Sigmoid colon (tissue), 7 donors: Measurements from ENCODE around the gene CCDC69. TPM values are rescaled to one million over a fixed set of nuclear protein-coding genes. Genes with fewer than 3 reads are reported as not detected.

Experiments
- DNase-seq: peaks from one replicate; pipeline ENCODE4 v3.0.0-alpha.2; 2019
- H3K27ac ChIP-seq, 4 donors: fragments of 200-600 bp; sonication (generic); one replicate each; pipeline ENCODE4 v1.5.1; 2016 to 2019; ENCODE audit warnings: mild to moderate bottlenecking in 1 of 4
- H3K27me3 ChIP-seq, 3 donors: fragments of 200-600 bp; sonication (generic); one replicate each; pipeline ENCODE4 v1.5.1; 2019; ENCODE audit warnings: mild to moderate bottlenecking in 1 of 3
- H3K36me3 ChIP-seq, 4 donors: fragments of 200-600 bp; sonication (generic); one replicate each; pipeline ENCODE4 v1.5.1; 2016 to 2019
- H3K4me1 ChIP-seq, 4 donors: fragments of 200-600 bp; sonication (generic); one replicate each; pipeline ENCODE4 v1.5.1; 2017 to 2019
- H3K4me3 ChIP-seq, 4 donors: fragments of 200-600 bp; sonication (generic); one replicate each; pipeline ENCODE4 v1.5.1; 2017 to 2019; ENCODE audit warnings: mild to moderate bottlenecking in 2 of 4, moderate library complexity in 1 of 4
- H3K9me3 ChIP-seq, 4 donors: fragments of 200-600 bp in 3 of 4; sonication (generic) in 3 of 4; one replicate each; pipeline versions ENCODE4 v1.5.1 to v1.6.1; 2013 to 2019
- CTCF ChIP-seq, 4 experiments: fragments of 450-650 bp in 3 of 4; fragments of 200-600 bp in 1 of 4; IDR thresholded peaks; one replicate each; pipeline ENCODE4 v1.5.1; 2016 to 2019; ENCODE audit warnings: antibody characterized with exemption in 4 of 4, mild to moderate bottlenecking in 3 of 4, moderate library complexity in 2 of 4
- EP300 ChIP-seq, 4 donors: sonication (generic); formaldehyde crosslinking; IDR thresholded peaks; one replicate each; pipeline ENCODE4 v1.6.1; 2017; ENCODE audit warnings: antibody characterized with exemption in 4 of 4
- POLR2A ChIP-seq, 2 donors: fragments of 450-650 bp; IDR thresholded peaks; one replicate each; pipeline ENCODE4 v1.6.1; 2016; ENCODE audit warnings: antibody characterized with exemption in 2 of 2, mild to moderate bottlenecking in 2 of 2, moderate library complexity in 2 of 2
- POLR2AphosphoS5 ChIP-seq, 4 donors: sonication (generic); formaldehyde crosslinking; IDR thresholded peaks; one replicate each; pipeline ENCODE4 v1.6.1; 2017; ENCODE audit warnings: antibody characterized with exemption in 4 of 4
- WGBS, 2 donors: extraction: QIAGEN DNeasy Blood & Tissue Kit; methylation state at CpG; one replicate each; pipeline ENCODE4 v1.1.7; 2013; 5-methylcytosine and 5-hydroxymethylcytosine counted together
- intact Hi-C: fragments of 100-400 bp; cut with DNase I; formaldehyde crosslinking; loops from one replicate; pipeline ENCODE4 v1.15.1; 2023
- polyA plus RNA-seq, 3 donors: library from polyadenylated mRNA; stranded (reverse); fragments of 200-250 nt; gene quantifications; one replicate each; pipeline ENCODE4 v1.2.3, GENCODE V29; 2013
- total RNA-seq, 4 donors: library from RNA; depleted of rRNA; stranded (reverse); fragments of >200 nt; gene quantifications; one replicate each; pipeline ENCODE4 v1.1.0, GENCODE V29; 2016
- donor health status: healthy with polysubstance abuse.
- donor health status: Bipolar disorder and iron deficiency.
- donor health status: healthy.

Gene CCDC69
- total and polyA plus RNA-seq, 7 donors: 6.0 to 342 (median 199) TPM

- H3K4me3 ChIP-seq: no peak overlapping the region
- H3K27me3 ChIP-seq: no peaks in the 10 kb centered on the region
- DNase-seq: no peak
- peaks cover 0 to 43% (median 3%) of the 10 kb centered on the region in 4 donors for H3K36me3 ChIP-seq
- TF ChIP-seq POLR2A (IDR thresholded peaks at IDR 0.05): no peak
- TF ChIP-seq CTCF (IDR thresholded peaks at IDR 0.05): no peak
- TF ChIP-seq EP300 (IDR thresholded peaks at IDR 0.05): no peak
- no peak for TF ChIP-seq POLR2AphosphoS5 (IDR thresholded peaks at IDR 0.05)
- intact Hi-C loops: no loop called here
- peaks cover 0 to 12% (median 0%) of the 10 kb centered on the region in 4 donors for H3K4me1 ChIP-seq
- H3K9me3 ChIP-seq: no peaks in the 10 kb centered on the region
- no peak overlapping the region for H3K27ac ChIP-seq
These were observed 31.3 kb downstream of the CCDC69 start for GRCh38 chr5:151192626-151193025.

- H3K27ac ChIP-seq: no peak overlapping the region
- peaks cover 0 to 9% (median 3%) of the 10 kb centered on the region in 4 donors for H3K4me1 ChIP-seq
- intact Hi-C loops: no loop called here
- no peaks in the 10 kb centered on the region for H3K27me3 ChIP-seq
- TF ChIP-seq CTCF (IDR thresholded peaks at IDR 0.05): no peak
- TF ChIP-seq EP300 (IDR thresholded peaks at IDR 0.05): no peak
- TF ChIP-seq POLR2A (IDR thresholded peaks at IDR 0.05): no peak
- TF ChIP-seq POLR2AphosphoS5 (IDR thresholded peaks at IDR 0.05): no peak
- H3K36me3 ChIP-seq: peaks cover 0 to 43% (median 4%) of the 10 kb centered on the region in 4 donors
- H3K4me3 ChIP-seq: no peak overlapping the region
- 93 to 97% methylated on average over 1 of the region's 1 CpG for WGBS, 2 donors
- DNase-seq: no peak
- no peaks in the 10 kb centered on the region for H3K9me3 ChIP-seq
These were observed 32.2 kb downstream of the CCDC69 start for GRCh38 chr5:151191661-151192060.

- Histone ChIP-seq H3K27me3 (no peaks in the 10 kb centered on the region), H3K4me1 (peaks cover 0 to 13% (median 5%) of the 10 kb centered on the region in 4 donors), H3K27ac (no peak overlapping the region), H3K4me3 (no peak overlapping the region), H3K36me3 (peaks cover 7 to 58% (median 22%) of the 10 kb centered on the region in 4 donors), H3K9me3 (no peaks in the 10 kb centered on the region)
- WGBS, 2 donors: 88 to 95% methylated on average over 2 of the region's 2 CpGs
- TF ChIP-seq POLR2A (IDR thresholded peaks at IDR 0.05) (no peak), EP300 (IDR thresholded peaks at IDR 0.05) (no peak), CTCF (IDR thresholded peaks at IDR 0.05) (no peak), POLR2AphosphoS5 (IDR thresholded peaks at IDR 0.05) (no peak)
- intact Hi-C loops: no loop called here
- DNase-seq: no peak
These were observed 34.7 kb downstream of the CCDC69 start for GRCh38 chr5:151189151-151189550.

- DNase-seq: no peak
- Histone ChIP-seq H3K4me1 (peaks cover 0 to 13% (median 5%) of the 10 kb centered on the region in 4 donors), H3K27ac (no peak overlapping the region), H3K4me3 (no peak overlapping the region), H3K36me3 (peaks cover 7 to 72% (median 39%) of the 10 kb centered on the region in 4 donors), H3K27me3 (no peaks in the 10 kb centered on the region), H3K9me3 (no peaks in the 10 kb centered on the region)
- intact Hi-C loops: no loop called here
- 89 to 93% methylated on average over 4 of the region's 4 CpGs for WGBS, 2 donors
- no peak for TF ChIP-seq POLR2A (IDR thresholded peaks at IDR 0.05)
- TF ChIP-seq POLR2AphosphoS5 (IDR thresholded peaks at IDR 0.05): no peak
- TF ChIP-seq EP300 (IDR thresholded peaks at IDR 0.05): no peak
- no peak for TF ChIP-seq CTCF (IDR thresholded peaks at IDR 0.05)
These were observed 37.4 kb downstream of the CCDC69 start for GRCh38 chr5:151186538-151186937.

GRCh38 chr5:151186052-151186451 is 37.8 kb downstream of the CCDC69 start:
- 70 to 79% methylated on average over 5 of the region's 5 CpGs for WGBS, 2 donors
- intact Hi-C loops: no loop called here
- TF ChIP-seq CTCF (IDR thresholded peaks at IDR 0.05): no peak
- Histone ChIP-seq H3K4me1 (peaks cover 0 to 13% (median 5%) of the 10 kb centered on the region in 4 donors), H3K36me3 (peaks cover 7 to 77% (median 38%) of the 10 kb centered on the region in 4 donors), H3K27me3 (no peaks in the 10 kb centered on the region), H3K4me3 (no peak overlapping the region), H3K27ac (no peak overlapping the region), H3K9me3 (no peaks in the 10 kb centered on the region)
- DNase-seq: no peak
